NB4 (cell line): ENCODE results near the gene FRMPD4.

Experiments
- DNase-seq: peaks from one replicate; pipeline ENCODE4 v3.0.0; 2010; ENCODE audit warnings: low read depth
- H3K4me3 ChIP-seq: one replicate; pipeline ENCODE4 v1.5.1; 2011; ENCODE audit warnings: mild to moderate bottlenecking, low read depth, low read length, moderate library complexity
- MYC ChIP-seq: IDR thresholded peaks from 2 replicates; pipeline ENCODE4 v1.6.1; 2011; ENCODE audit warnings: low read depth, low read length
- POLR2A ChIP-seq: IDR thresholded peaks from 2 replicates; pipeline ENCODE4 v1.6.1; 2011; ENCODE audit warnings: mild to moderate bottlenecking; ENCODE audit not compliant: insufficient read length; ENCODE audit errors: extremely low read depth
- TF ChIP-seq, protein P1 (sequence below): IDR thresholded peaks from one replicate; pipeline ENCODE4 v1.5.1; 2012; ENCODE audit warnings: low read depth, low read length
- TF ChIP-seq, protein P2 (sequence below): IDR thresholded peaks from 2 replicates; pipeline ENCODE4 v1.6.1; 2011; ENCODE audit warnings: low read depth, low read length

FRMPD4 gene

DNA sequence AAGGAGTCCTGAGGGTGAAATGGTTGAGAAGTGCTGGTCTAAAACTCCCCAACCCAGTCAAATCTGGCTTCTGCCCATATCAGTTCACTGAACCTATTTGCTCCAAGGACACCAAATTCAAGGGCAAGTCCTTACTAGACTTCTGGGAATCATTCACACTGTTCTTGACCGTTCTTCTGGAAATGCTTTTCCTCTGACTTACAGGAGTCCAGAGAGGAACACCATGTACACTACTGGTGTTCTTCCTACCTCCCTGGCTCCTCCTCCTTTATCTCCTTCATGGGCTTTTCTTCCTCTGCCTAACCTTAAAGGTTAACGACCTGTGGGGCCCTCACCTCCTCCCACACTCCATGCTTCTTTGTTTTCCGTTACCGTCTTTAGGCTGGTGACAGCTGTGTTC is 281.3 kb downstream of the FRMPD4 start:
- no peak overlapping the region for H3K4me3 ChIP-seq
- no peak for DNase-seq
- TF ChIP-seq POLR2A (no peak), MYC (no peak)
- TF ChIP-seq, protein P1, sequence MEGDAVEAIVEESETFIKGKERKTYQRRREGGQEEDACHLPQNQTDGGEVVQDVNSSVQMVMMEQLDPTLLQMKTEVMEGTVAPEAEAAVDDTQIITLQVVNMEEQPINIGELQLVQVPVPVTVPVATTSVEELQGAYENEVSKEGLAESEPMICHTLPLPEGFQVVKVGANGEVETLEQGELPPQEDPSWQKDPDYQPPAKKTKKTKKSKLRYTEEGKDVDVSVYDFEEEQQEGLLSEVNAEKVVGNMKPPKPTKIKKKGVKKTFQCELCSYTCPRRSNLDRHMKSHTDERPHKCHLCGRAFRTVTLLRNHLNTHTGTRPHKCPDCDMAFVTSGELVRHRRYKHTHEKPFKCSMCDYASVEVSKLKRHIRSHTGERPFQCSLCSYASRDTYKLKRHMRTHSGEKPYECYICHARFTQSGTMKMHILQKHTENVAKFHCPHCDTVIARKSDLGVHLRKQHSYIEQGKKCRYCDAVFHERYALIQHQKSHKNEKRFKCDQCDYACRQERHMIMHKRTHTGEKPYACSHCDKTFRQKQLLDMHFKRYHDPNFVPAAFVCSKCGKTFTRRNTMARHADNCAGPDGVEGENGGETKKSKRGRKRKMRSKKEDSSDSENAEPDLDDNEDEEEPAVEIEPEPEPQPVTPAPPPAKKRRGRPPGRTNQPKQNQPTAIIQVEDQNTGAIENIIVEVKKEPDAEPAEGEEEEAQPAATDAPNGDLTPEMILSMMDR: no peak
- TF ChIP-seq, protein P2, sequence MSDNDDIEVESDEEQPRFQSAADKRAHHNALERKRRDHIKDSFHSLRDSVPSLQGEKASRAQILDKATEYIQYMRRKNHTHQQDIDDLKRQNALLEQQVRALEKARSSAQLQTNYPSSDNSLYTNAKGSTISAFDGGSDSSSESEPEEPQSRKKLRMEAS: no peak

DNA sequence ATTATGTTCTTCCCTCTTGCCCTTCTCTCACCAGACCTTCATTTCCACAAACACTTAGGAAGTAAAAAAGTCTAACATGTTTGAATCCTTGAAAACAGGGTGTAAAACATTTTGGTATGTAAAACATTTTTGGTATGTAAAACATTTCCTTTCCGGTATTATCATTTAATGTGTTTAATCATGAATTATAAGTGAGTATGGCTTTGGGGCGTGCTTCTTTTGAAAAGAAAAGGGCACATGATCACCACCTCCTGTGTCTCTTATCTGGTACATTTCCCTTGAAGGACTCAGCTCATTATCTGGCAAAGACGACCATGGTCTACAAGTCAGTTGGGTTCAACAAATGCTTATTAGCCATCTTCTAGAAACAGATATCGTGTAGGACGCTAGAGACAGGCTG is 283.6 kb downstream of the FRMPD4 start:
- no peak for TF ChIP-seq POLR2A
- no peak for DNase-seq

DNA sequence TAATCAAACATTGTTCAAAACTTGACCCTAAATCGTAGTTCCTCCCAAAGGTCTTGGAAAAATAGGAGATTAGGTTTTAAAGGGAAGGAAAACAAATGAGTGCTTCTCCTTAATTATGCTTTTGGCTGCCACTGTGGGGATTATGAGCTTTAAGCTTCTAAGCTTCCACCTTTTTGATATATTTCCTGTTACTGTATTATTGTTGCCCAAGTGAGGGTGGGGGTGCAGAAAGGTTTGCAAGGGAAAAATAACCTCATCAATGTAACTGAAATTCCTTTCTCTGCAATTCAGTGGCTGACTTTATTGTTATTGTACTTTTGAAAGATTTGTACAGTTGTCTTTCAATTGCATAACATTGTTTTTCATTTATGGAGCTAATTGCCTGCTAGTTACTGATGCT is 285.1 kb downstream of the FRMPD4 start:
- TF ChIP-seq, protein P2: no peak
- TF ChIP-seq POLR2A (no peak), MYC (no peak)
- TF ChIP-seq, protein P1: no peak
- no peak for DNase-seq
- H3K4me3 ChIP-seq: no peak overlapping the region

More for the DNA sequence above, 283.6 kb downstream of the FRMPD4 start:
- no peak overlapping the region for H3K4me3 ChIP-seq

DNA sequence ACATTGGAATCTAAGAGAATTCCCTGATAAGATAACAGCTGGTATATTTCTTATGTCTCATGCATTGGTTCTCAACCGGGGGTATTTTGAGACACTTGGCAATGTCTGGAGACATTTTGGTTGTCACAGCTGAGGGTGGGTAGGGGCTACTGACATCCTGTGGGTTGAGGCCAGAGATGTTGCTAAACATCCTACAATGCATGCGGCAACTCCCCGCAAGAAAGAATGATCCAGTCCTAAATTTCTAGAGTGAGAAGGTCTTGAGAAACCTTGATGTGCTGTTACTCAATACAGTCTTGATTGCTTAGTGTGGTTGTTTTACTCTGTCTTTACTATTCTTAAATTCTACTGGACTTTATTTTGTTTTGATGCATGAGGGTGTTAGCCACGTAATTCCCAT is 287.2 kb downstream of the FRMPD4 start:
- TF ChIP-seq, protein P1: no peak
- TF ChIP-seq, protein P2: no peak
- TF ChIP-seq MYC: no peak
- no peak for TF ChIP-seq POLR2A
- no peak overlapping the region for H3K4me3 ChIP-seq
- DNase-seq: peak; percentile 75

DNA sequence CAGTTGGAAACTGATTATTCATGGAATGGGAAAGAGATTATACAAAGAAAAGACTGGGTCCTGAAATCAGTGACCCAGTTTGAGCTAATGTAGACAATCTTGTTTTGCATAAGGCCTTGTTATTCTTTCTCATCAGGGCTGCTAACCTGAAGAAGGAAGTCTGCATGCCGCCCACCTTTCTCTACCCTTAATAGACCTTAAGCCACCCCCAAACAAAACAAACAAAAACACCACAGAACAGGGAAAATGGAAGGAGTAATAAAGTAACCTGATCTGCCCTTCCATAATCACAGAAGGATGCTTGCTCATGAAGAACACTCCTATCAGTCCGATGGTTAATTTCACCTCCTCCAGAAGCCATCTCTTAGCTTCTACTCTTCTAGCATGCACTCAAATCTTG is 288.1 kb downstream of the FRMPD4 start:
- no peak for DNase-seq
- TF ChIP-seq POLR2A (no peak), MYC (no peak)
- TF ChIP-seq, protein P2: no peak
- TF ChIP-seq, protein P1: no peak
- H3K4me3 ChIP-seq: no peak overlapping the region

DNA sequence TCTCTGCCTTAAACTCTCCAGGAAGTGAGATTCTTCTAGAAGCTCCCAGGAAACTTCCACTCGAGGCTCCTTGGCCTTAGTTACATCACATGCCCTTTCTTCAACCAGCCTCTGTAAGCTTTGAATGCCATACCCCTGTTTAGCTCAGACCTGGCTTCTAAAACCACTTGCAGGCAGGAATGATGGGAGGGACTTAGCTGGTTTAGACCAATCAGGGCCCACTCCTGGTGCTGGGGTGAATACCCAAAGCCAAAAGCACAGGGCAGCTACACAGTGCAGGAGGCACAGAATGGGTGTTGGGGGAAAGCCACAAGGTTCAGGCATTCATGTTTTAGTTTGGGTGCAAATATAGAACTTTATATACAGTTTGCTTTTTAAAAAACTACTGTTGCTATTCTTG is 296.2 kb downstream of the FRMPD4 start:
- DNase-seq: no peak
- TF ChIP-seq POLR2A (no peak), MYC (no peak)
- TF ChIP-seq, protein P1: no peak
- TF ChIP-seq, protein P2: no peak
- H3K4me3 ChIP-seq: no peak overlapping the region
